Glutamatergic neuron (in vitro differentiated cells): ENCODE data around the gene GRB10. TPM values are rescaled to one million over a fixed set of nuclear protein-coding genes. Genes with fewer than 3 reads are reported as not detected.

Experiments
- DNase-seq: peaks from one replicate; pipeline ENCODE4 v3.0.0; 2022
- H3K27ac Mint-ChIP-seq: one replicate; pipeline ENCODE4 v1.8.0; 2020; ENCODE audit warnings: mild to moderate bottlenecking, mixed read lengths, inconsistent platforms; ENCODE audit not compliant: unreplicated experiment
- H3K27me3 Mint-ChIP-seq: one replicate; pipeline ENCODE4 v1.8.0; 2020; ENCODE audit warnings: mild to moderate bottlenecking, moderate library complexity, mixed read lengths, inconsistent platforms; ENCODE audit not compliant: unreplicated experiment
- H3K36me3 Mint-ChIP-seq: one replicate; pipeline ENCODE4 v1.8.0; 2020; ENCODE audit warnings: mild to moderate bottlenecking, mixed read lengths, inconsistent platforms; ENCODE audit not compliant: unreplicated experiment
- H3K4me1 Mint-ChIP-seq: one replicate; pipeline ENCODE4 v1.8.0; 2020; ENCODE audit warnings: mild to moderate bottlenecking, low read depth, mixed read lengths, inconsistent platforms; ENCODE audit not compliant: unreplicated experiment
- H3K4me3 Mint-ChIP-seq: one replicate; pipeline ENCODE4 v1.8.0; 2020; ENCODE audit warnings: mild to moderate bottlenecking, mixed read lengths, inconsistent platforms; ENCODE audit not compliant: unreplicated experiment
- H3K9me3 Mint-ChIP-seq: one replicate; pipeline ENCODE4 v1.8.0; 2020; ENCODE audit warnings: mild to moderate bottlenecking, moderate library complexity, mixed read lengths, inconsistent platforms; ENCODE audit not compliant: unreplicated experiment
- total RNA-seq: library from RNA; stranded (reverse); fragmentation: NEBNext Ultra II Directional; extraction: Animal tissue kit (Norgen Biotek cat#: 25700); gene quantifications from one replicate; pipeline ENCODE4 v1.2.1, GENCODE V29; 2021; ENCODE audit not compliant: unreplicated experiment
- TF ChIP-seq, protein P1 (sequence below): fragments of 200-600 bp; sonication (generic); IDR thresholded peaks from one replicate; pipeline ENCODE4 v1.5.0; 2021; ENCODE audit not compliant: partially characterized antibody, unreplicated experiment

The GRB10 gene
- total RNA-seq, 1 donor from 2014 or later, result 182 TPM

DNA sequence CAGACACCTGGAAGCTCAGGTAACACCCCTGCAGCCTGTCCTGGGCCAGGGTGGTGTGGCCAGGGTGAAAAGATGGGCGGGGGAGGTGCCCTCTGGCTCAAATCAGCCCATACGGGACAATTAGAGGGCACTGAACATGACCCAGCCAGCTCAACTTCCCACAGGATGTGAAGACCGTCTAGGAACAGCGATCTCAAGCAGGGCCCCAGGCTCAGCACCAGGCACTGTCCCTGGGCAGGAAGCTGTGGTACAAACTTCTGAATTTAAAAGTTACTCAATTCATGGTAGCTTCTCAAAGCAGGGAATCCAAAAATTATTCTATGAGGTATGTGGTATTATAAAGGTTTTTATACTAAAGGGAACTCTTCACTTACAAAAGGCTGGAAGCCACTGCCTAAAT, 5.1 kb upstream of the GRB10 start:
- TF ChIP-seq, protein P1, sequence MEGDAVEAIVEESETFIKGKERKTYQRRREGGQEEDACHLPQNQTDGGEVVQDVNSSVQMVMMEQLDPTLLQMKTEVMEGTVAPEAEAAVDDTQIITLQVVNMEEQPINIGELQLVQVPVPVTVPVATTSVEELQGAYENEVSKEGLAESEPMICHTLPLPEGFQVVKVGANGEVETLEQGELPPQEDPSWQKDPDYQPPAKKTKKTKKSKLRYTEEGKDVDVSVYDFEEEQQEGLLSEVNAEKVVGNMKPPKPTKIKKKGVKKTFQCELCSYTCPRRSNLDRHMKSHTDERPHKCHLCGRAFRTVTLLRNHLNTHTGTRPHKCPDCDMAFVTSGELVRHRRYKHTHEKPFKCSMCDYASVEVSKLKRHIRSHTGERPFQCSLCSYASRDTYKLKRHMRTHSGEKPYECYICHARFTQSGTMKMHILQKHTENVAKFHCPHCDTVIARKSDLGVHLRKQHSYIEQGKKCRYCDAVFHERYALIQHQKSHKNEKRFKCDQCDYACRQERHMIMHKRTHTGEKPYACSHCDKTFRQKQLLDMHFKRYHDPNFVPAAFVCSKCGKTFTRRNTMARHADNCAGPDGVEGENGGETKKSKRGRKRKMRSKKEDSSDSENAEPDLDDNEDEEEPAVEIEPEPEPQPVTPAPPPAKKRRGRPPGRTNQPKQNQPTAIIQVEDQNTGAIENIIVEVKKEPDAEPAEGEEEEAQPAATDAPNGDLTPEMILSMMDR, result no peak
- no peak overlapping the region for H3K27ac Mint-ChIP-seq
- H3K36me3 Mint-ChIP-seq, result peaks cover 9% of the 10 kb centered on the region
- H3K27me3 Mint-ChIP-seq, result peaks cover 8% of the 10 kb centered on the region
- H3K4me3 Mint-ChIP-seq, result no peak overlapping the region
- H3K4me1 Mint-ChIP-seq, result peaks cover 25% of the 10 kb centered on the region
- peaks cover 9% of the 10 kb centered on the region for H3K9me3 Mint-ChIP-seq
- DNase-seq, result no peak

DNA sequence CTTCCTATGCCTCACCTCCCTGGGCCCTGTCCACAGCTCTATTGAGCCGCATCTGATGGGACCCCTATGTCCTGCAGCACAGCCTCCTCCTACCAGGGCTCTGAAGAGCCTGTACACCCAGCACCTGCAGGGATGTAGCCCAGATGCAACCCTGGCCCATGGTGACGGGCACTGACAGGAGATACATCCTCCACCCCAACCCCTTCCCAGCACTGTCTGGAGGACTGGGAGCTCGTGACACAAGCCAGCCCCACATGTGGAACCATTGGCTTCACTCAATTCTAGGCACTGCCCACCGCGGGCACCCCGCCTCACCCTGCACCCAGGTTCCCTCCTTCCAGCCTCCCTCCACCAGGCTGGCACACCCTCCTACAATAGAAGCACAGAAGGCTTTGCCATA, 2.6 kb upstream of the GRB10 start:
- Mint-ChIP-seq H3K27ac (no peak overlapping the region), H3K27me3 (peaks cover 12% of the 10 kb centered on the region), H3K4me1 (peaks cover 21% of the 10 kb centered on the region), H3K4me3 (no peak overlapping the region), H3K9me3 (peaks cover 9% of the 10 kb centered on the region), H3K36me3 (peaks cover 9% of the 10 kb centered on the region)
- no peak for DNase-seq
- TF ChIP-seq, protein P1, result no peak

DNA sequence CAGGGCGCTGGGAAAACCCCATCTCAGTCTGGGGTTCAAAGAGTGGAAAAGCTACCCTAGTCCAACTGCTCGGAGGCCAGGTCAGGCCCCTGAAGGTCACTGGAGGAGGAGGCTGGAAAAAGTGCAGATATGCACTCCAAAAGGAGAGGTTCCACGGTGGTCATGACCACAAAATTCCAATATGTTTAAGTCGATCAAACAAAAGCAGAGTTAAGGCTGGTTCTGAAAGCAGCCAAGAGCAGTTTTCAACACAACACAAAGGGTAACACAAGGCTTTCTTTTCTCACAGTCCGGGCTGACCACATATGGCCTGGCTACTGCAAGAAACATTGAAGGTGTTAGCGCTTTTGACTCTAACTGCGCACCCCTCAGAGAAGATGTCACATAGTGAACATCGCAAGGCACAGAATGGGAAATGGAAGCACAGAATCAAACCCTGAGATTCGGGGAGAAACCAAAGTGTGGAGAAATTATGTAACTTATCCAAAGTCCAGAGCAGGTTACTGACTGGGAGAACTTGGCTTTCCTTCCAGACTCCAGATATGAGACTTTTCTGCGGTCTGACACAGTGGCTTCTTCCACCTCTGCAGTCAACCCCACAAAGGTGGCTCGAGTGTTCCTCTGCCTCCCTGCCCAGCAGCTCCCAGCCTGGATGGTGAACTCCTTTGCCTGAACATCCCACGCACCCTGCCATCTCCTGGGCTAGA, 1.3 kb upstream of the GRB10 start:
- H3K4me1 Mint-ChIP-seq, result peaks cover 29% of the 10 kb centered on the region
- TF ChIP-seq, protein P1, result no peak
- H3K27me3 Mint-ChIP-seq, result peaks cover 12% of the 10 kb centered on the region
- H3K27ac Mint-ChIP-seq, result peak overlapping the region; percentile 94
- peak overlapping the region; percentile 92 for H3K4me3 Mint-ChIP-seq
- peaks cover 9% of the 10 kb centered on the region for H3K9me3 Mint-ChIP-seq
- no peak for DNase-seq
- H3K36me3 Mint-ChIP-seq, result peaks cover 9% of the 10 kb centered on the region

DNA sequence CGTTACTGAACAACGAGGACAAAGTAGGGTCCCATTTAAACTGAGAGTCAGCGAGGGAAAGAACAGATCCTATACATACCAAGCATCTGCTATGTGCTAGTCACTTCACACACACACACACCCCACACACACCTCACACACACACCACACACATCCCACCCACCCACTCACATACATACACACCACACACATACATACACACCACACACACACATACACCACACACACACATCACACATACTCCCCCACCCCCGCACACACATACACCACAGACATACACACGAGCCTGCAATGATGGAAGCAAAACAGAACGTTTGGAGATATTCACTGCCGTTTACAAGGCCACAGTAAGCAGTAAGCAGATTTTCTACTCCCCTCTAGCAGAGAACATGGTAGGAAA, 607 bp upstream of the GRB10 start:
- no peak for DNase-seq
- Mint-ChIP-seq H3K27me3 (peaks cover 12% of the 10 kb centered on the region), H3K36me3 (peaks cover 11% of the 10 kb centered on the region), H3K27ac (peak overlapping the region; percentile 94), H3K4me1 (peaks cover 32% of the 10 kb centered on the region), H3K4me3 (peak overlapping the region; percentile 92), H3K9me3 (peaks cover 9% of the 10 kb centered on the region)
- TF ChIP-seq, protein P1, result no peak
